ENCODE data around the gene CNTNAP5.

DNA sequence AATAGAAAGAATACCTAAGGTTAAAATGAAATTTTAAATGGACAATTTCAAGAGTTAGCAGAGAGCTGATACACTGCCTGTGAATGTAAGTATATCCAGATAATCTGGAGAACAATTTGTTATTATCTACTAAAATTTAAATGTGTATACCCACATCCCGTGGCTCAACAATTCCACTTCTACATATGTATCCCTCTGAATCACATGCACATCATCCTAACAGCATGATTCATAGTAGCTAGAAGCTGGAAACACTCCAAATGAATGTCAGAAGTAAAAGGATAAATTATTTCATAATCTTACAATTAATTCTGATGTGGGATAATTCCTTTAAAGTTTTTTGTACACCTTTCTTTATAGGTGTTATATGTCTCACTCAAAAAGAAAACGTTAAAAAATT, 87.9 kb downstream of the CNTNAP5 start:
- TF ChIP-seq POLR2A (IDR thresholded peaks at IDR 0.05; ENCODE audit: control extremely low read depth in 1 of 2, low read depth in 2 of 2, low read length in 2 of 2): no peak
- no peak for TF ChIP-seq CEBPB (IDR thresholded peaks at IDR 0.05; ENCODE audit: low read depth, low read length)
- TF ChIP-seq BRCA1 (IDR thresholded peaks at IDR 0.05; ENCODE audit: low read depth, low read length): no peak
- TF ChIP-seq, protein P1, sequence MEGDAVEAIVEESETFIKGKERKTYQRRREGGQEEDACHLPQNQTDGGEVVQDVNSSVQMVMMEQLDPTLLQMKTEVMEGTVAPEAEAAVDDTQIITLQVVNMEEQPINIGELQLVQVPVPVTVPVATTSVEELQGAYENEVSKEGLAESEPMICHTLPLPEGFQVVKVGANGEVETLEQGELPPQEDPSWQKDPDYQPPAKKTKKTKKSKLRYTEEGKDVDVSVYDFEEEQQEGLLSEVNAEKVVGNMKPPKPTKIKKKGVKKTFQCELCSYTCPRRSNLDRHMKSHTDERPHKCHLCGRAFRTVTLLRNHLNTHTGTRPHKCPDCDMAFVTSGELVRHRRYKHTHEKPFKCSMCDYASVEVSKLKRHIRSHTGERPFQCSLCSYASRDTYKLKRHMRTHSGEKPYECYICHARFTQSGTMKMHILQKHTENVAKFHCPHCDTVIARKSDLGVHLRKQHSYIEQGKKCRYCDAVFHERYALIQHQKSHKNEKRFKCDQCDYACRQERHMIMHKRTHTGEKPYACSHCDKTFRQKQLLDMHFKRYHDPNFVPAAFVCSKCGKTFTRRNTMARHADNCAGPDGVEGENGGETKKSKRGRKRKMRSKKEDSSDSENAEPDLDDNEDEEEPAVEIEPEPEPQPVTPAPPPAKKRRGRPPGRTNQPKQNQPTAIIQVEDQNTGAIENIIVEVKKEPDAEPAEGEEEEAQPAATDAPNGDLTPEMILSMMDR (IDR thresholded peaks at IDR 0.05; ENCODE audit: control extremely low read depth in 1 of 3, insufficient read depth in 1 of 3, low read depth in 1 of 3, low read length in 3 of 3): no peak
- TF ChIP-seq, protein P2, sequence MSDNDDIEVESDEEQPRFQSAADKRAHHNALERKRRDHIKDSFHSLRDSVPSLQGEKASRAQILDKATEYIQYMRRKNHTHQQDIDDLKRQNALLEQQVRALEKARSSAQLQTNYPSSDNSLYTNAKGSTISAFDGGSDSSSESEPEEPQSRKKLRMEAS (IDR thresholded peaks at IDR 0.05): no peak
- TF ChIP-seq EP300 (IDR thresholded peaks at IDR 0.05; ENCODE audit: borderline replicate concordance in 1 of 2, low read depth in 2 of 2, low read length in 2 of 2): no peak
- no peak for TF ChIP-seq FOSL1 (IDR thresholded peaks at IDR 0.05; ENCODE audit: insufficient read depth, low read depth, low read length)
- TF ChIP-seq PHF8 (conservative IDR thresholded peaks at IDR 0.05; ENCODE audit: low read depth, low read length): no peak
- TF ChIP-seq TEAD4 (IDR thresholded peaks at IDR 0.05; ENCODE audit: low read depth, low read length): no peak
- TF ChIP-seq SIN3A (conservative IDR thresholded peaks at IDR 0.05 in 1 of 2, IDR thresholded peaks at IDR 0.05 in 1 of 2; ENCODE audit: low read depth in 1 of 2, low read length in 2 of 2): no peak
- TF ChIP-seq ZNF274 (IDR thresholded peaks at IDR 0.05; ENCODE audit: borderline replicate concordance, extremely low read depth, low read length): no peak
- no peak for TF ChIP-seq TBP (IDR thresholded peaks at IDR 0.05; ENCODE audit: low read depth, low read length)
- no peak for TF ChIP-seq TAF7 (optimal IDR thresholded peaks at IDR 0.05; ENCODE audit: borderline replicate concordance, low read depth, low read length)
- TF ChIP-seq POLR2AphosphoS5 (IDR thresholded peaks at IDR 0.05; ENCODE audit: low read depth, low read length): no peak

All from H1 (cell line).